NCI-H524 (cell line): Measurements from ENCODE around the gene HLTF.
A peak's percentile ranks its signal among the peaks of the same experiment; 100 is the strongest.
"Not testable (repeated sequence)": the region's sequence is repeated elsewhere in the genome, so short reads cannot be mapped to it uniquely, and the experiment has no call there.

Experiments
- DNase-seq, 2 experiments: peaks; one replicate each; lab custom pipeline; 2025; lab: John Stamatoyannopoulos, UW

Gene HLTF

GRCh38 chr3:148991219-148992026 is 94.9 kb downstream of the HLTF start, which contains the start of gene GYG1:
Gene GYG1, plus strand, starts transcription at chr3:148991540. Its CDS starts 101 bp downstream, at chr3:148991641.
- peak; percentile 44 to 67 for DNase-seq

GRCh38 chr3:148990236-148990635 is 96.1 kb downstream of the HLTF start:
- no peak for DNase-seq

GRCh38 chr3:148987551-148987950 is 98.8 kb downstream of the HLTF start:
- DNase-seq = not testable (repeated sequence)

- no peak for DNase-seq
Observed at GRCh38 chr3:148981273-148981672, 105.1 kb downstream of the HLTF start.
